ENCODE data around the gene GPC3.

Gene GPC3

DNA sequence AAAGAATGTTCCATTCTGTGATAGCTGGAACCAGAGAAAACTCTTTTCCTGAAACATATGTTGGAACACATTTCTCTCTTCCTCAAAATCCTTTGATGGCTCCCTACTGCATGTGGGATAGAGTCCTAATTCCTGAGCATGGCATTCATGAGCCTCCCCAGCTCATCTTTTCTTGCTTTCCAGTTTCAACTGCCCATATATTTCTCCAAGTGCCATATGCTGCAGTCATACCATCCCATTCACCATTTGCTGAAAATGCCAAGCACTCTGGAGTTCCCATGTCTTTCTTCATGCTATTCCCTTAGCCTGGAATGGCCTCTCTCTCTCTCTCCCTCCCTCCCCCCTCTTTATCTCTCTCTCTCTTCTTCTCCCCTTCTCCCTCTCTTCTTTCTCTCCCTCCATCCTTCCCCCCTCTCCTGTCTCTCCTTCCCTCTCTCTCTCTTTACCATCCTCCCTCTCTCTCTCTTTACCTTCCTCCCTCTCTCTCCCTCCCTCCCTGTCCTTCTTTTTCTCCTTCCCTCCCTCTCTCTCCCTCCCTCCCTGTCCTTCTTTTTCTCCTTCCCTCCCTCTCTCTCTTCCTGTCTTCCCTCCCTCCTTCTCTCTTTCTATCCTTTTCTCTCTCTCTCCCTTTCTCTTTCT is 436.0 kb downstream of the GPC3 start (continued):
- TF ChIP-seq, protein P1, sequence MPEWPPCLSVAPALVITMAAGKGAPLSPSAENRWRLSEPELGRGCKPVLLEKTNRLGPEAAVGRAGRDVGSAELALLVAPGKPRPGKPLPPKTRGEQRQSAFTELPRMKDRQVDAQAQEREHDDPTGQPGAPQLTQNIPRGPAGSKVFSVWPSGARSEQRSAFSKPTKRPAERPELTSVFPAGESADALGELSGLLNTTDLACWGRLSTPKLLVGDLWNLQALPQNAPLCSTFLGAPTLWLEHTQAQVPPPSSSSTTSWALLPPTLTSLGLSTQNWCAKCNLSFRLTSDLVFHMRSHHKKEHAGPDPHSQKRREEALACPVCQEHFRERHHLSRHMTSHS (tag by site-specific recombination; IDR thresholded peaks at IDR 0.05): no peak

- Histone ChIP-seq H3K4me3 (ENCODE audit: low read depth, low read length) (no peak overlapping the region), H3K9me3 (ENCODE audit: control insufficient read depth, insufficient read depth, low read depth, low read length) (no peaks in the 10 kb centered on the region; the same call in 1 of the 2 replicates), H3K36me3 (ENCODE audit: control insufficient read depth in 2 of 2, insufficient read depth in 1 of 2, low read length in 2 of 2) (no peaks in the 10 kb centered on the region), H3K27ac (ENCODE audit: extremely low read depth, low read depth, low read length) (no peak overlapping the region), H3K4me1 (ENCODE audit: control insufficient read depth, insufficient read depth, low read length) (no peaks in the 10 kb centered on the region)
- TF ChIP-seq ZBTB8A (tag by site-specific recombination; IDR thresholded peaks at IDR 0.05): no peak
- TF ChIP-seq, protein P2, sequence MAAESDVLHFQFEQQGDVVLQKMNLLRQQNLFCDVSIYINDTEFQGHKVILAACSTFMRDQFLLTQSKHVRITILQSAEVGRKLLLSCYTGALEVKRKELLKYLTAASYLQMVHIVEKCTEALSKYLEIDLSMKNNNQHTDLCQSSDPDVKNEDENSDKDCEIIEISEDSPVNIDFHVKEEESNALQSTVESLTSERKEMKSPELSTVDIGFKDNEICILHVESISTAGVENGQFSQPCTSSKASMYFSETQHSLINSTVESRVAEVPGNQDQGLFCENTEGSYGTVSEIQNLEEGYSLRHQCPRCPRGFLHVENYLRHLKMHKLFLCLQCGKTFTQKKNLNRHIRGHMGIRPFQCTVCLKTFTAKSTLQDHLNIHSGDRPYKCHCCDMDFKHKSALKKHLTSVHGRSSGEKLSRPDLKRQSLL (tag by site-specific recombination; IDR thresholded peaks at IDR 0.05): no peak
- TF ChIP-seq AEBP2 (tag by site-specific recombination; IDR thresholded peaks at IDR 0.05; ENCODE audit: borderline replicate concordance): no peak
- TF ChIP-seq ZNF24 (tag by site-specific recombination; IDR thresholded peaks at IDR 0.05): no peak
- no peak for TF ChIP-seq ZNF580 (tag by site-specific recombination; IDR thresholded peaks at IDR 0.05)
- no peak for TF ChIP-seq ZNF600 (tag by site-specific recombination; IDR thresholded peaks at IDR 0.05)
- TF ChIP-seq, protein P3, sequence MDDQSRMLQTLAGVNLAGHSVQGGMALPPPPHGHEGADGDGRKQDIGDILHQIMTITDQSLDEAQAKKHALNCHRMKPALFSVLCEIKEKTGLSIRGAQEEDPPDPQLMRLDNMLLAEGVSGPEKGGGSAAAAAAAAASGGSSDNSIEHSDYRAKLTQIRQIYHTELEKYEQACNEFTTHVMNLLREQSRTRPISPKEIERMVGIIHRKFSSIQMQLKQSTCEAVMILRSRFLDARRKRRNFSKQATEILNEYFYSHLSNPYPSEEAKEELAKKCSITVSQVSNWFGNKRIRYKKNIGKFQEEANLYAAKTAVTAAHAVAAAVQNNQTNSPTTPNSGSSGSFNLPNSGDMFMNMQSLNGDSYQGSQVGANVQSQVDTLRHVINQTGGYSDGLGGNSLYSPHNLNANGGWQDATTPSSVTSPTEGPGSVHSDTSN (CRISPR knock-in tag; IDR thresholded peaks at IDR 0.05): no peak
- TF ChIP-seq ZNF768 (tag by site-specific recombination; IDR thresholded peaks at IDR 0.05): no peak
- TF ChIP-seq ZNF777 (tag by site-specific recombination; IDR thresholded peaks at IDR 0.05; ENCODE audit: borderline replicate concordance): no peak
- no peak for TF ChIP-seq SETDB1 (IDR thresholded peaks at IDR 0.05; ENCODE audit: insufficient read length, low read length)
- no peak for TF ChIP-seq KLF7 (tag by site-specific recombination; IDR thresholded peaks at IDR 0.05; ENCODE audit: borderline replicate concordance)
- POLR2A ChIA-PET: no interaction called here
- CTCF ChIA-PET: no interaction called here
Observed at GRCh38 chrX:133546441-133546840, 439.0 kb downstream of the GPC3 start.

GRCh38 chrX:133544778-133545177 is 440.6 kb downstream of the GPC3 start:
- no peaks in the 10 kb centered on the region for H3K36me3 ChIP-seq (ENCODE audit: control insufficient read depth in 2 of 2, insufficient read depth in 1 of 2, low read length in 2 of 2)
- ChIA-PET POLR2A (no interaction called here), CTCF (no interaction called here)
- no peaks in the 10 kb centered on the region for H3K4me1 ChIP-seq (ENCODE audit: control insufficient read depth, insufficient read depth, low read length)
- no peaks in the 10 kb centered on the region; the same call in 1 of the 2 replicates for H3K9me3 ChIP-seq (ENCODE audit: control insufficient read depth, insufficient read depth, low read depth, low read length)
- H3K4me3 ChIP-seq (ENCODE audit: low read depth, low read length): no peak overlapping the region
- no peak overlapping the region for H3K27ac ChIP-seq (ENCODE audit: extremely low read depth, low read depth, low read length)
- TF ChIP-seq ZNF660 (tag by site-specific recombination; IDR thresholded peaks at IDR 0.05) (no peak), KLF7 (tag by site-specific recombination; IDR thresholded peaks at IDR 0.05; ENCODE audit: borderline replicate concordance) (no peak), ZNF335 (tag by site-specific recombination; conservative IDR thresholded peaks at IDR 0.05) (no peak), ZNF600 (tag by site-specific recombination; IDR thresholded peaks at IDR 0.05) (no peak), ZNF148 (tag by site-specific recombination; IDR thresholded peaks at IDR 0.05; ENCODE audit: borderline replicate concordance) (no peak), ZNF423 (tag by site-specific recombination; IDR thresholded peaks at IDR 0.05) (no peak), ZEB2 (tag by site-specific recombination; IDR thresholded peaks at IDR 0.05) (no peak), CTCF (tag by site-specific recombination; IDR thresholded peaks at IDR 0.05) (no peak), ZNF610 (tag by site-specific recombination; IDR thresholded peaks at IDR 0.05; ENCODE audit: borderline replicate concordance) (no peak)
- TF ChIP-seq, protein P4, sequence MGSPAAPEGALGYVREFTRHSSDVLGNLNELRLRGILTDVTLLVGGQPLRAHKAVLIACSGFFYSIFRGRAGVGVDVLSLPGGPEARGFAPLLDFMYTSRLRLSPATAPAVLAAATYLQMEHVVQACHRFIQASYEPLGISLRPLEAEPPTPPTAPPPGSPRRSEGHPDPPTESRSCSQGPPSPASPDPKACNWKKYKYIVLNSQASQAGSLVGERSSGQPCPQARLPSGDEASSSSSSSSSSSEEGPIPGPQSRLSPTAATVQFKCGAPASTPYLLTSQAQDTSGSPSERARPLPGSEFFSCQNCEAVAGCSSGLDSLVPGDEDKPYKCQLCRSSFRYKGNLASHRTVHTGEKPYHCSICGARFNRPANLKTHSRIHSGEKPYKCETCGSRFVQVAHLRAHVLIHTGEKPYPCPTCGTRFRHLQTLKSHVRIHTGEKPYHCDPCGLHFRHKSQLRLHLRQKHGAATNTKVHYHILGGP (tag by site-specific recombination; IDR thresholded peaks at IDR 0.05): no peak

Measured in HEK293 (cell line).